Fibroblast of skin of left biceps (primary cell): ENCODE data around the gene RGL1.
"Not testable (repeated sequence)": the region's sequence is repeated elsewhere in the genome, so short reads cannot be mapped to it uniquely, and the experiment has no call there.

Experiments used
- DNase-seq, 2 experiments: peaks; one replicate each; pipeline ENCODE4 v3.0.0-alpha.2; 2013; ENCODE audit warnings: low read depth in 2 of 2

The RGL1 gene

GRCh38 chr1:183785921-183786320, 19.0 kb upstream of the RGL1 start:
- DNase-seq, result not testable (repeated sequence)

GRCh38 chr1:183787704-183788103, 17.2 kb upstream of the RGL1 start:
- no peak for DNase-seq

GRCh38 chr1:183791319-183791718, 13.6 kb upstream of the RGL1 start:
- DNase-seq, result no peak

- no peak for DNase-seq
These were observed 12.6 kb upstream of the RGL1 start for GRCh38 chr1:183792300-183792699.

- no peak for DNase-seq
These were observed 10.8 kb upstream of the RGL1 start for GRCh38 chr1:183794088-183794487.

GRCh38 chr1:183800449-183800848, 4.5 kb upstream of the RGL1 start:
- DNase-seq, result no peak

- DNase-seq, result no peak
These were observed 3.3 kb upstream of the RGL1 start for GRCh38 chr1:183801649-183802048.

GRCh38 chr1:183804387-183804786, 533 bp upstream of the RGL1 start:
- no peak for DNase-seq

- DNase-seq, result peak in 1 of 2 experiments; percentile 44
These were observed 1.2 kb downstream of the RGL1 start for GRCh38 chr1:183806125-183806524.

GRCh38 chr1:183806675-183807074, 1.8 kb downstream of the RGL1 start:
- DNase-seq, result no peak

- peak in 1 of 2 experiments; percentile 55 for DNase-seq
These were observed 2.7 kb downstream of the RGL1 start for GRCh38 chr1:183807549-183808168.

GRCh38 chr1:183808296-183809027, 3.5 kb downstream of the RGL1 start:
- no peak for DNase-seq

- DNase-seq, result no peak
These were observed 5.2 kb downstream of the RGL1 start for GRCh38 chr1:183810121-183810520.

- DNase-seq, result no peak
These were observed 6.0 kb downstream of the RGL1 start for GRCh38 chr1:183810756-183811544.

- no peak for DNase-seq
These were observed 7.2 kb downstream of the RGL1 start for GRCh38 chr1:183812128-183812527.

- peak in 1 of 2 experiments; percentile 33 for DNase-seq
These were observed 8.0 kb downstream of the RGL1 start for GRCh38 chr1:183812686-183813569.

GRCh38 chr1:183814121-183814681, 9.3 kb downstream of the RGL1 start:
- no peak for DNase-seq

- DNase-seq, result no peak
These were observed 11.2 kb downstream of the RGL1 start for GRCh38 chr1:183816110-183816509.

- no peak for DNase-seq
These were observed 12.8 kb downstream of the RGL1 start for GRCh38 chr1:183817576-183818288.

GRCh38 chr1:183819059-183819458, 14.1 kb downstream of the RGL1 start:
- DNase-seq, result no peak
